MCF 10A (cell line): ENCODE measurements around the gene TMEM164. TPM values are rescaled to one million over a fixed set of nuclear protein-coding genes. Genes with fewer than 3 reads are reported as not detected.
A peak's percentile ranks its signal among the peaks of the same experiment; 100 is the strongest.

ENCODE experiments used
- BruUV-seq: library from RNA; stranded (reverse); fragments of 400-500 nt; replicated peaks from 2 replicates; lab custom pipeline; 2021; lab: Mats Ljungman, UMichigan
- CTCF ChIA-PET: fragments of 300-600 bp; sonication (Branson Sonifier 250); formaldehyde crosslinking; extraction: SDS; loops from one replicate; lab custom pipeline; 2021; ENCODE audit warnings: antibody characterized with exemption, inconsistent platforms; lab: Yijun Ruan, JAX
- POLR2A ChIA-PET: fragments of 300-600, 350-650 bp; sonication (Branson Sonifier 250); formaldehyde crosslinking; extraction: SDS; loops from one replicate; lab custom pipeline; 2020; ENCODE audit warnings: antibody characterized with exemption, inconsistent platforms; lab: Yijun Ruan, JAX
- DNase-seq: peaks from one replicate; pipeline ENCODE4 v3.0.0-alpha.2; 2018; ENCODE audit not compliant: unreplicated experiment
- H3K27ac Mint-ChIP-seq: one replicate; pipeline ENCODE4 v1.8.0; 2022; ENCODE audit warnings: mild to moderate bottlenecking, low read depth, mixed read lengths; ENCODE audit not compliant: unreplicated experiment
- H3K27me3 Mint-ChIP-seq: one replicate; pipeline ENCODE4 v1.8.0; 2022; ENCODE audit warnings: mixed read lengths; ENCODE audit not compliant: insufficient read depth, unreplicated experiment
- H3K36me3 Mint-ChIP-seq: one replicate; pipeline ENCODE4 v1.8.0; 2022; ENCODE audit warnings: mild to moderate bottlenecking, moderate library complexity, mixed read lengths; ENCODE audit not compliant: insufficient read depth, unreplicated experiment
- H3K4me1 Mint-ChIP-seq: one replicate; pipeline ENCODE4 v1.8.0; 2022; ENCODE audit warnings: mixed read lengths; ENCODE audit not compliant: insufficient read depth, unreplicated experiment
- H3K4me3 Mint-ChIP-seq: one replicate; pipeline ENCODE4 v1.8.0; 2022; ENCODE audit warnings: mild to moderate bottlenecking, moderate library complexity, mixed read lengths; ENCODE audit not compliant: unreplicated experiment
- H3K9me3 Mint-ChIP-seq: one replicate; pipeline ENCODE4 v1.8.0; 2022; ENCODE audit warnings: mixed read lengths; ENCODE audit not compliant: unreplicated experiment
- intact Hi-C: fragments of 100-400 bp; cut with micrococcal nuclease; formaldehyde crosslinking; loops from 2 replicates; pipeline ENCODE4 v1.14.1; 2022
- total RNA-seq: library from RNA; stranded (reverse); gene quantifications from 2 replicates; pipeline ENCODE4 v1.2.3, GENCODE V29; 2022
- TF ChIP-seq, protein P1 (sequence below): fragments of 200-600 bp; IDR thresholded peaks from one replicate; pipeline ENCODE4 v1.8.0; 2022; ENCODE audit warnings: antibody characterized with exemption, mild to moderate bottlenecking; ENCODE audit not compliant: unreplicated experiment

TMEM164 gene
- total RNA-seq, 1 experiment from 2014 or later: 39.2 TPM

GRCh38 chrX:110161361-110161686 lies 158.4 kb downstream of the TMEM164 start:
- H3K27ac Mint-ChIP-seq: peak overlapping the region; percentile 16
- CTCF ChIA-PET: interaction anchor here (0.7 to 19.7 kb wide), 17 partner anchors 10 to 1083 kb away, joined by 3 to 432 read pairs (median 5); no protein-coding TSS in a partner anchor
- DNase-seq: no peak
- no peak overlapping the region for H3K4me3 Mint-ChIP-seq
- POLR2A ChIA-PET: interaction anchor here (0.7 to 1.6 kb wide), 5 partner anchors 15 to 248 kb away, joined by 3 to 10 read pairs (median 4); partner anchors contain the start of gene AMMECR1
- no peaks in the 10 kb centered on the region for H3K9me3 Mint-ChIP-seq
- peaks cover 28% of the 10 kb centered on the region for H3K36me3 Mint-ChIP-seq
- peaks cover 12% of the 10 kb centered on the region for H3K4me1 Mint-ChIP-seq
- intact Hi-C loops: loop anchor here (2.0 to 5.0 kb wide), 3 partner anchors 51 to 1081 kb away; no protein-coding TSS in a partner anchor
- TF ChIP-seq, protein P1, sequence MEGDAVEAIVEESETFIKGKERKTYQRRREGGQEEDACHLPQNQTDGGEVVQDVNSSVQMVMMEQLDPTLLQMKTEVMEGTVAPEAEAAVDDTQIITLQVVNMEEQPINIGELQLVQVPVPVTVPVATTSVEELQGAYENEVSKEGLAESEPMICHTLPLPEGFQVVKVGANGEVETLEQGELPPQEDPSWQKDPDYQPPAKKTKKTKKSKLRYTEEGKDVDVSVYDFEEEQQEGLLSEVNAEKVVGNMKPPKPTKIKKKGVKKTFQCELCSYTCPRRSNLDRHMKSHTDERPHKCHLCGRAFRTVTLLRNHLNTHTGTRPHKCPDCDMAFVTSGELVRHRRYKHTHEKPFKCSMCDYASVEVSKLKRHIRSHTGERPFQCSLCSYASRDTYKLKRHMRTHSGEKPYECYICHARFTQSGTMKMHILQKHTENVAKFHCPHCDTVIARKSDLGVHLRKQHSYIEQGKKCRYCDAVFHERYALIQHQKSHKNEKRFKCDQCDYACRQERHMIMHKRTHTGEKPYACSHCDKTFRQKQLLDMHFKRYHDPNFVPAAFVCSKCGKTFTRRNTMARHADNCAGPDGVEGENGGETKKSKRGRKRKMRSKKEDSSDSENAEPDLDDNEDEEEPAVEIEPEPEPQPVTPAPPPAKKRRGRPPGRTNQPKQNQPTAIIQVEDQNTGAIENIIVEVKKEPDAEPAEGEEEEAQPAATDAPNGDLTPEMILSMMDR: no peak
- peaks cover 15% of the 10 kb centered on the region for H3K27me3 Mint-ChIP-seq
- no TSS peak for BruUV-seq

DNA sequence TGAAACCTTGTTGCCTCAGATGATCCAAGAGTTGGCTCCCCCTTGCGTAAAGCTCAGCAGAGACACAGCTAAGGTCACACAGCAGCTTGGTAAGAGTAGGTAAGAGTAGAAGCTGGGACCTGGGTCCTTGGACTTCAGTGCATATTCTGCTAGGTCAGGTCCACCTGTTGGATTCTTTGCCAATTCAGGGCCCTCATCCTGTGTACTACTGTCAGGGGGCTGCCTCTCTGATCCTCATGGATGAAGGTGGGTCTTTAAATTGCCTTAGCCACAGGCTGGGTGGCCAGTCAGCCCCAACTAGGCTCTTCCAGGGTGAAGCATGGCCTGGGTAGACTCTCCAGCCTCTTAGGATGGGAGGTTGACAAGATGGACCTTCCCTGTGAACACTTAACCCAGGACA lies 159.2 kb downstream of the TMEM164 start:
- Mint-ChIP-seq H3K4me3 (no peak overlapping the region), H3K4me1 (peaks cover 12% of the 10 kb centered on the region), H3K9me3 (no peaks in the 10 kb centered on the region), H3K27me3 (peaks cover 15% of the 10 kb centered on the region), H3K36me3 (peaks cover 24% of the 10 kb centered on the region), H3K27ac (no peak overlapping the region)
- BruUV-seq: no TSS peak
- DNase-seq: no peak
- POLR2A ChIA-PET: interaction anchor here (0.8 to 0.9 kb wide), 2 partner anchors 14 to 245 kb away, joined by 3 to 4 read pairs; no protein-coding TSS in a partner anchor
- intact Hi-C loops: loop anchor here (5.0 kb wide), 2 partner anchors 50 to 1080 kb away; no protein-coding TSS in a partner anchor
- TF ChIP-seq, protein P1: no peak
- CTCF ChIA-PET: interaction anchor here (0.7 to 19.7 kb wide), 7 partner anchors 13 to 1538 kb away, joined by 3 to 432 read pairs (median 7); no protein-coding TSS in a partner anchor

DNA sequence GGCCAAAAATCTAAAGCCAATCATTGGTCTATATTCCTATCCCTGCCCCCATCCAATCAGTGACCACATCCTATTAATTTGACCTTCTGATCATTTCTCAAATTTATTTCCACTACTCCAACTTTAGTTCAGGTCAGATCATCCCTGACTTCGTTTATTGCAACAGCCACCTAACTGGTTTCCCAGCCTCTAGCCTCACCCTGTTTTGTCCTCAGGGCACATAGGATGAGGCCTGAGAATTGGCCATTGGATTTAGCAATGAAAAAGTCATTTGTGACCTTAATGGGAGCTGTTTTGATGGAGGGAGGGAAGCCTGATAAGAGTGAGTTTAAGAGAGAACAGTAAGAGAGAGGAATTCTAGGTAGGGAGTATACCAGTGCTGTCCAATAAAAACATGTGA lies 160.0 kb downstream of the TMEM164 start:
- peaks cover 17% of the 10 kb centered on the region for H3K36me3 Mint-ChIP-seq
- H3K27me3 Mint-ChIP-seq: peaks cover 15% of the 10 kb centered on the region
- ChIA-PET CTCF (interaction anchor here (0.9 to 19.7 kb wide), 6 partner anchors 8 to 247 kb away, joined by 3 to 432 read pairs (median 4); no protein-coding TSS in a partner anchor), POLR2A (interaction anchor here (0.6 to 0.7 kb wide), 2 partner anchors 18 to 209 kb away, joined by 3 to 4 read pairs; no protein-coding TSS in a partner anchor)
- H3K4me1 Mint-ChIP-seq: peaks cover 12% of the 10 kb centered on the region
- BruUV-seq: no TSS peak
- H3K4me3 Mint-ChIP-seq: no peak overlapping the region
- H3K27ac Mint-ChIP-seq: no peak overlapping the region
- intact Hi-C loops: loop anchor here (5.0 kb wide), 2 partner anchors 49 to 1079 kb away; no protein-coding TSS in a partner anchor
- TF ChIP-seq, protein P1: no peak
- DNase-seq: no peak
- no peaks in the 10 kb centered on the region for H3K9me3 Mint-ChIP-seq

GRCh38 chrX:110163488-110163887 lies 160.6 kb downstream of the TMEM164 start:
- POLR2A ChIA-PET: interaction anchor here (0.6 to 1.3 kb wide), 3 partner anchors 17 to 242 kb away, joined by 3 to 4 read pairs (median 3); no protein-coding TSS in a partner anchor
- DNase-seq: no peak
- TF ChIP-seq, protein P1: no peak
- intact Hi-C loops: loop anchor here (5.0 kb wide), 2 partner anchors 49 to 1079 kb away; no protein-coding TSS in a partner anchor
- H3K27me3 Mint-ChIP-seq: peaks cover 15% of the 10 kb centered on the region
- H3K36me3 Mint-ChIP-seq: peaks cover 13% of the 10 kb centered on the region
- H3K4me3 Mint-ChIP-seq: no peak overlapping the region
- H3K4me1 Mint-ChIP-seq: peaks cover 13% of the 10 kb centered on the region
- H3K9me3 Mint-ChIP-seq: no peaks in the 10 kb centered on the region
- CTCF ChIA-PET: interaction anchor here (0.8 to 19.7 kb wide), 7 partner anchors 9 to 247 kb away, joined by 3 to 432 read pairs (median 4); no protein-coding TSS in a partner anchor
- no TSS peak for BruUV-seq
- H3K27ac Mint-ChIP-seq: no peak overlapping the region
